Measurements from ENCODE around the gene DOCK1. TPM values are rescaled to one million over a fixed set of nuclear protein-coding genes. Genes with fewer than 3 reads are reported as not detected.

Gene DOCK1
- total RNA-seq, 2 donors from 2014 or later, result 64.0 to 65.8 TPM

- DNase-seq (no peak), ATAC-seq (no peak)
- intact Hi-C loops (cut with DNase I, micrococcal nuclease), result no loop called here
Observed at GRCh38 chr10:127203067-127203466, 297.8 kb downstream of the DOCK1 start.

DNA sequence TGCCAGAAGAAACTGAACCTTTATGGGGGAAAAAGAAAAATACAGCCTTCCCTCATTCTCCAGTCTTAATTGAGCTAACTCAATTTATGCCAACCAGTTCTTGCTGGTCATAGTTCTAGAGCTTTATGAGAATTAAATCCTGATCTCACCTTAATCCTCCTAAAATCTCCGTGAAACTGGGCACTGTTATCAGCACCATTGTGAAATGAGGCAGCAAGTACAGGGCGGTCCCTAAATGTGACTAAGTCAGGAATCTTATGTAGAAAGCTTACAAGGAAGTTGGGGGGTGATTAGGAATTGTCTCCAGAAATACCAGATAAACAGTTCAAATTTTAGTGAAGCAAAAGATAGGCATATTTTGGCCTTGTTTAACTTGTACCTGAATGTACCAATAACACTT, 301.9 kb downstream of the DOCK1 start:
- no peak for ATAC-seq

DNA sequence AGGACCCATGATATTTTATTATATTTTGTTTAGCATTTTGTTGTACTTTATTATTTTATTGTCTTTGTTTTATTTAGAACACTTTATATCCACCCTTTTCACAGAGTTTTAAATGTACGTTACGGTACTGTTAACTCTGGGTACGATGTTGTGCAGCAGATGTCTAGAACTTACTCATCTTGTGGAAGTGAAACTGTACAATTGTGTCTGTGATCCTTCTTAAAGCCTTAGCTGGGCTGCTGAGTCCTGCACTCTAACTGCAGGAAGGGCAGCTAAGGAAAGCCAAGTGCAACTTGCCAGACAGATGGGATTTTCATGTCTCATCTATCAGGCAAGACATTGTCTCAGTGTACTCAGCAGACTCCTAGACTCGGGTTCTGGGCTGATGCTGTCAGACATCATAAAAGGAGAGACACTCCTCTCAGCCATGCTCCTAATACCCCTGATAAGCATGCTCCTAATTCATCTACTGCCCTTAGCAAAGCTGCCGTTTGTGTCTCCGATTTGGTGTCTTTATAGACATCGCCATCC, 305.8 kb downstream of the DOCK1 start:
- no peak for DNase-seq
- intact Hi-C loops (cut with DNase I, micrococcal nuclease), result no loop called here
- ATAC-seq, result no peak

More for the DNA sequence above, 301.9 kb downstream of the DOCK1 start:
- DNase-seq, result no peak
- intact Hi-C loops (cut with DNase I, micrococcal nuclease), result no loop called here

DNA sequence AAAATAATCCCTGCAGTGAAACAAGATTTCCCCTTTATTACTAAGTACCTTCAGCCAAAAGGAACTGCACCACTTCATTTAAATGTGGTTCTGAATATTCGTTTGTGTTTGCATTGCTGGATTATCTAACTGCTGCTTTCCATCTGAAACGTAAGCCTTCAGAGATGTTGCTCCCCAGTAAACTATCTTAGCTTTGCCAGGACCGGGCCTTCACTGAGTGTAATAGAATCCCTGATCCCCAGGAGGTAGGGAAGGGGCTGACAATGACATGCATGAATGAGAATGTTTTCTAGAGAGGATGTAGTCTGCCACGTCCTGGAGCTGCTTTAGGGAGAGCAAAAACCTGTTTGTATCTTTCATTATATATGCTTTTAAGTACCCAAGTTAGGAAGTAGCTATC, 310.6 kb downstream of the DOCK1 start:
- DNase-seq (no peak), ATAC-seq (no peak)

DNA sequence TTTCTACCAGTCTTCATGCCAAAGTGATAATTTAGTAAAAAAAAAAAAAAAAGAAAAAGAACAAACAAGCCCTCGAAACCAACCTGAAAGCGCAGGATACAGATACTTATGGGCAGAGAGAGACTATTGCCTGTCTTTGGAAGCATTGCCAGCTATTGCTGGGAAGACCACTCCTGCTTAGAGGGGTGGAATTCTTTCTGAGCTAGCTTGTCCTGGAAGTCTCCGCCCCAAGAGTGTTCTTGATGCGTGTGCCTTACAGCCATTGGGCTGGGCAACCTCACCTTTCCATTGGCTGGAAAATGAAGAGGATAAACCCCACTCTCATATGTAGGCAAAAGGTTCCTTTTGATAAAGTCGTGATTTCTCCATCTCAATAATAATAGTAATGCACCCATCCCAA, 311.0 kb downstream of the DOCK1 start:
- DNase-seq, result no peak
- no peak for ATAC-seq
- intact Hi-C loops (cut with DNase I, micrococcal nuclease), result no loop called here

More for the DNA sequence above, 310.6 kb downstream of the DOCK1 start:
- intact Hi-C loops (cut with DNase I, micrococcal nuclease), result no loop called here

GRCh38 chr10:127216786-127217185, 311.6 kb downstream of the DOCK1 start:
- no peak for DNase-seq
- ATAC-seq, result no peak
- intact Hi-C loops (cut with DNase I, micrococcal nuclease), result no loop called here

DNA sequence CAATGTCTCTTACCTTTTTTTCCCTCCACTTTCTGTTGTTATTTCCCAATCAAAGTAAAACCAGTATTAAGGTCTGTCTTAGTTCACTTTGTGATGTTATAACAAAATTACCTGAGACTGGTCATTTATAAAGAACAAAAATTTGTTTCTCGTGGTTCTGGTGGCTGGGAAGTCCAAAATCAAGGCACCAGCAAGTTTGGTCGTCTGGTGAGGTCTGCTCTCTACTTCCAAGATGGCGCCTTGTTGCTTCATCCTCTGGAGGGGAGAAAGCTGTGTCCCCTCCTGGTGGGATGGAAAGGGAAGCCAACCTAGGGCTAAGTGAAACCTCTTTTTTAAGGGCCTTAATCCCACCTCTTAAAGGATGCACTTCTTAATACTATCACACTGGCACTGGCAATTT, 313.4 kb downstream of the DOCK1 start:
- intact Hi-C loops (cut with DNase I, micrococcal nuclease), result no loop called here
- ATAC-seq (no peak), DNase-seq (no peak)

DNA sequence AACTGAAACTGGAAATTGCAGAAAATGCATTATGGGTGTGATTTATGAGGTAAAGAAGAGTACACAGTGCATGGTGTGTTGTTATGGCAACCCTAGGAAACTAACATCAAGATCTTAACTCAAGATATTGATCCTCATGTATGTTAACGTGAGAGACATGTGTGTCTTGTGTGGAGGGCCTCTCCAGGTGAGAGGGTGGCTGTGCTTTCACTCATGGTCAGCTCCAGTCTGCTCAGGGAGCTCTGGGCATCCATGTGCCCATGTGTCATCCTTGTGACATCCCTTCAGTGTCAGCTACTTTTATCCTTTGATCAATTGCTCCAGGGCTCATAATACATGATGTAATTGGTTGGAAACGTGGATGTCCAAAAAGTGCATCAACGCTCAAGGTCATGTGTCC, 316.1 kb downstream of the DOCK1 start:
- DNase-seq, result no peak
- ATAC-seq, result no peak
- intact Hi-C loops (cut with DNase I, micrococcal nuclease), result no loop called here

DNA sequence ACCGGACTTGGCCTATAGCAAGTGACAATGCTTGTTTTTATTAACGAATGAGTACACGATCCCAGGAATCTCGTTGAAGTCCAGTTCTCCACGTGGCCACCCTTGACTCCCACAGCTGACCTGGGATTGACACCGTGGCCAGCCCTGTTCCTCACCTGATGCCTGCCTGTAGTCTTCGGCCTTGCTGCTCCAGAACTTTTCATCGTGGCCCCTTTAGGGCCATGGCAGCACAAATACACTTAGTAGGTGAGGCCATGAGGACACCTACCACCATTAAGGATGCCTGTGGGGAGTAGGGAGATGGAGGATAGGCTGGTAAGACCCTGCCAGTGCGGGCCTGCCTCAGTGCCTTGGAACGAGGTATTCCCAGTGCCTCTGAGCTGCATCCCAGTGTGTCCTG, 321.8 kb downstream of the DOCK1 start:
- DNase-seq, result no peak
- intact Hi-C loops (cut with DNase I, micrococcal nuclease), result no loop called here
- ATAC-seq, result no peak

GRCh38 chr10:127227663-127228062, 322.4 kb downstream of the DOCK1 start:
- peak; percentile 66 for ATAC-seq
- no peak for DNase-seq
- intact Hi-C loops (cut with DNase I, micrococcal nuclease), result no loop called here

GRCh38 chr10:127228195-127228787, 323.1 kb downstream of the DOCK1 start:
- no peak for DNase-seq
- intact Hi-C loops (cut with DNase I, micrococcal nuclease), result no loop called here
- no peak for ATAC-seq

DNA sequence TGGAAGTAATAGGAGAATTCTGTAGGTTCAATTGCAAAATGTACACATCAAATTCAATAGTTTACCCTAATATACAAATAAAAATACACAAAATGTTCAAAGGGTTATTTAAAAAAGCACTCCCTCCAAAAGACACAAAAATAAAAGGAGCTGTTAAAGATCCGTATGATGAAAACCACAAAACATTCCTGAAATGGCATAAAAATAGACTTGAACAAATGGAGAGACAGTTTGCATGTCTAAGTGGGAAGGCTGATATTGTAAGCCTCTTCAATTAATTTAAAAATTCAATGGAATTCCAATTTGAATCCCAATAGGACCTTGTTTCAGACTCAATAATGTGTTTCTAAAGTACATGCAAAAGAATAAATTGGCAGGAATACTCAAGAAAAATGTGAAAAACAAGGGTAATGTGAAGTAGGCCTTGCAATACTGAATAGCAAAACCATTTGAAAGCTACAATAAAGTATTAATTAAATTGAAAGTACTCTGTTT, 329.1 kb downstream of the DOCK1 start:
- ATAC-seq, result no peak
- DNase-seq, result no peak
- intact Hi-C loops (cut with DNase I, micrococcal nuclease), result no loop called here

DNA sequence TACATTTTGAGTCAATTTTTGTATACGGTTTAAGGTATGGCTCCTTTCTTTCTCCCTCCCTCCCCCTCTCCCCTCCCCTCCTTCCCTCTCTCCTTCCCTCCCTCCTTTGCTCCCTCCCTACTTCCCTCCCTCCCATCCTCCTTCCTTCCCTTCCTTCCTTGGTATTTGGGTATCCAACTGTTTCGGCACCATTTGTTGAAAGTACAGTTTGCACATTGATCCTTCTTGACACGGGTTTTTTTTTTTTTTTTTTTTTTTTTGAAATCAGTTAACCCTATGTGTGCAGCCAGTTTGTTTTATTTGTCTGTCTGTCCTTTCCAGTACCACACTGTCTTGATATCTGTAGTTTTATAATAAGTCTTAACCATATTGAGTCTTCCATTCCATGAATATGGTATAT, 331.0 kb downstream of the DOCK1 start:
- intact Hi-C loops (cut with DNase I, micrococcal nuclease), result no loop called here
- ATAC-seq (no peak), DNase-seq (no peak)

DNA sequence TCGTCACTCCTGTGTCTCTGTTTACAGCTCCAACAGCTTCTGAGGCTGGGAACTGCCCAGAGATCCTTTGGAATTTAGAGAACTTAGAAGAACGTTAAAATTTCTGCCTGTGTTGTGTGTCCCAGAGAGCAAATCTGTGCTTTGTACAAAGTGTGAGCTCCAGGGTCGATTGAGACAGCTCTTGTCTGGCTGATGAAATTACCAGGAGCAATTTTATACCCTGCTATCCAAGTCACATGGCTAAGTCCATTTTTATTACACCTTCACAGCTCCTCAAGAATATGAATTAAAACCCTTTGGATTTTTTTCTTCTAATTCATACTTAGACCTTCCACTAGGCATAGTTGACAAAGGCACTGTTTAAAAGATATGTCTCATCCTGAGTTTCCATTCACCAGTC, 337.7 kb downstream of the DOCK1 start:
- intact Hi-C loops (cut with DNase I, micrococcal nuclease), result no loop called here
- ATAC-seq (peak; percentile 30), DNase-seq (no peak)

GRCh38 chr10:127243490-127244272, 338.5 kb downstream of the DOCK1 start:
- DNase-seq (peak in 1 of 2 donors; percentile 63), ATAC-seq (peak; percentile 80)
- intact Hi-C loops (cut with DNase I, micrococcal nuclease), result no loop called here

- intact Hi-C loops (cut with DNase I, micrococcal nuclease), result no loop called here
- ATAC-seq (no peak), DNase-seq (no peak)
Observed at GRCh38 chr10:127245456-127245855, 340.2 kb downstream of the DOCK1 start.

GRCh38 chr10:127250031-127250430, 344.8 kb downstream of the DOCK1 start:
- intact Hi-C loops (cut with DNase I, micrococcal nuclease), result no loop called here
- ATAC-seq (no peak), DNase-seq (no peak)

DNA sequence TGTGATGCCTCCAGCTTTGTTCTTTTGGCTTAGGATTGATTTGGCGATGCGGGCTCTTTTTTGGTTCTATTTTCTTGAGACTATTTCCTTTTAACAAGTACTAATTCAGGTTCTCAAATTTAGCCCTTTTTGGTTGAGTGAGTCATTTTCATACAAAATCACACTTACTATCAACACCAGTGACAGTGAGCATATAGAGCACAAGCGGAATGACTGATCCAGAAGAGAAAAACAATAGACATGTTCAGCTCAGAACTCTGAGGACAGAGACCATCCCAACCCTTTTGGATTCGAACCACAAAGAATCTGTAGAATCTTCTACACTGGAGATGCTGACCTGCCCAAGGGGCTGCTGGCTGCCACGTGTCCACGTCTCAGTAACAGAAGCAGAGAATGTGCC, 347.6 kb downstream of the DOCK1 start:
- DNase-seq (no peak), ATAC-seq (no peak)
- intact Hi-C loops (cut with DNase I, micrococcal nuclease), result no loop called here

- ATAC-seq, result no peak
- intact Hi-C loops (cut with DNase I, micrococcal nuclease), result no loop called here
- DNase-seq, result no peak
Observed at GRCh38 chr10:127254276-127254675, 349.0 kb downstream of the DOCK1 start.

DNA sequence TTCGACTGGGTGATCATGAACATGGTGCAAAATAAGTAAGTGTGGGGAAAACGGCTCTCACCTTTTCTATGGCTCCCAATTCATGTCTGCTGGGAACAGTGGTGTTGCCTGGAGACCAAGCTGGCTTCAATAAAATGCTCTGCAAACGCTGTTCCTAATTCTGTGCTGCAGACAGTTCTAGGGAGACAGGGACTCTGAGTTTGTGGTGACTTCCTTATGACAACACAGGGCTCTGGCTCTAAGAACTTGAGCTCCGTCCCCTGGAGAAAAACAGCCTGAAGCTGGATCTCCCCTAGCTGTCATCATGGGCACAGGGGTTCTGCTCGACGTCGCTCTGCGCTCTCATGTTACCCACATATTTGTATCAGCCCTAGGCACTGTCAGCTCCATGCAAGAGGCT, 352.2 kb downstream of the DOCK1 start:
- DNase-seq, result no peak
- no peak for ATAC-seq
- intact Hi-C loops (cut with DNase I, micrococcal nuclease), result no loop called here
